NOMO-1 treated with dmso at 0.1 percent for 144 hours (cell line): ENCODE results near the gene OR5W2.
"Not testable (repeated sequence)": the region's sequence is repeated elsewhere in the genome, so short reads cannot be mapped to it uniquely, and the experiment has no call there.

ENCODE experiments used
- DNase-seq: peaks from one replicate; lab custom pipeline; 2025; ENCODE audit not compliant: unreplicated experiment; lab: John Stamatoyannopoulos, UW

The OR5W2 gene

GRCh38 chr11:55914482-55914881 is at the start of gene OR5W2:
Gene OR5W2 (minus strand): TSS chr11:55914582. CDS start chr11:55914582, 0 bp downstream.
- DNase-seq, result no peak

GRCh38 chr11:55956521-55956920 is 42.1 kb upstream of the OR5W2 start:
- DNase-seq, result no peak

- no peak for DNase-seq
Measured at GRCh38 chr11:55949330-55949729, 34.9 kb upstream of the OR5W2 start.

- no peak for DNase-seq
Measured at GRCh38 chr11:55942785-55943392, 28.5 kb upstream of the OR5W2 start.

GRCh38 chr11:55936300-55936699 is 21.9 kb upstream of the OR5W2 start, which contains the start of gene OR5I1:
Gene OR5I1 (minus strand): TSS chr11:55936400. CDS start chr11:55936400, 0 bp downstream.
- no peak for DNase-seq

- no peak for DNase-seq
Measured at GRCh38 chr11:55920537-55920936, 6.2 kb upstream of the OR5W2 start.

GRCh38 chr11:55902308-55902707 is 12.1 kb downstream of the OR5W2 start:
- DNase-seq, result no peak

- no peak for DNase-seq
Measured at GRCh38 chr11:55895216-55895615, 19.2 kb downstream of the OR5W2 start.

- DNase-seq, result not testable (repeated sequence)
Measured at GRCh38 chr11:55885481-55885880, 28.9 kb downstream of the OR5W2 start.

GRCh38 chr11:55884995-55885394 is 29.4 kb downstream of the OR5W2 start:
- not testable (repeated sequence) for DNase-seq

GRCh38 chr11:55882997-55883396 is 31.4 kb downstream of the OR5W2 start, which contains the start of gene TRIM51:
Gene TRIM51 (plus strand): TSS chr11:55883297. CDS start chr11:55885429, 2,132 bp downstream.
- not testable (repeated sequence) for DNase-seq

GRCh38 chr11:55873146-55873545 is 41.2 kb downstream of the OR5W2 start:
- DNase-seq, result not testable (repeated sequence)

- DNase-seq, result not testable (repeated sequence)
Measured at GRCh38 chr11:55872731-55873130, 41.7 kb downstream of the OR5W2 start.

GRCh38 chr11:55867354-55867753 is 47.0 kb downstream of the OR5W2 start:
- not testable (repeated sequence) for DNase-seq
